Activated CD8-positive, alpha-beta memory T cell treated with anti-CD3 and anti-CD28 coated beads for 4 hours (primary cell): ENCODE measurements around the gene PXDN.

Experiments used
- DNase-seq, 2 donors: peaks; one replicate each; pipeline ENCODE4 v3.0.0-alpha.2; 2020; ENCODE audit warnings: low read depth in 2 of 2

PXDN gene

GRCh38 chr2:1584051-1584531 is 160.2 kb downstream of the PXDN start:
- no peak for DNase-seq

- no peak for DNase-seq
Observed at GRCh38 chr2:1582891-1583341, 161.4 kb downstream of the PXDN start.

DNA sequence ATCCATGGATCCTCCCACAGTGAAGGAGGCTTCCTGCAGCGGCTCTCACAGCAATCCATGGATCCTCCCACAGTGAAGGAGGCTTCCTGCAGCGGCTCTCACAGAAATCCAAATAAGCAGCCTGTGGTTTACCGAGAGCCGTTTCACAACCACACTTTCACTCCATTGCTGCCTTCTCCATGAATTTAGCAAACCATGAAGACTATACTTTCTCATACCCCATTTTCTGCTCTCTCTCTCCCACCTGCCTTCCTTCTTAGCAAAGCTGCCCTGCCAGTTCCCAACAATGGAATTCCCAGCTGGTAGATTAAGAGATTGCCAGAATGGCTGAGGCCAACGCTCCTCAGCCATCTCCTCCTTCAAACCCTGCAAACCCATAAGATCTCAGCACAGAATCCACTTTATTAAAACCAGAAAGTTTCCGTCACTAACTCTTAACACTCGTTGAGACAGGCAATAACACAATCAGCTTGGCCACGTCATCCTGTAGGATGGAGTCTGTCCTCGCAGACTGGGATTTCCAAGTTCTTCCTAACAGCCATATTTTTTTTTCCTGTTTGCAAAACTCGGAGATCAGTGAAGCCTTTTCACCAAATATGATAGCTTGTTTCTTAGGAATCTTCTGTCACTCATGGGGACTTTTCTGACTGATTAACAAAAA is 162.2 kb downstream of the PXDN start:
- no peak for DNase-seq
